Stimulated activated CD4-positive, alpha-beta T cell treated with anti-CD3 and anti-CD28 coated beads, Interleukin-4, amount 100 ng/mL, for 24 hours (primary cell): Measurements from ENCODE around the gene THUMPD2.

Experiments used
- DNase-seq: peaks from one replicate; pipeline ENCODE4 v3.0.0-alpha.2; 2020

Gene THUMPD2

DNA sequence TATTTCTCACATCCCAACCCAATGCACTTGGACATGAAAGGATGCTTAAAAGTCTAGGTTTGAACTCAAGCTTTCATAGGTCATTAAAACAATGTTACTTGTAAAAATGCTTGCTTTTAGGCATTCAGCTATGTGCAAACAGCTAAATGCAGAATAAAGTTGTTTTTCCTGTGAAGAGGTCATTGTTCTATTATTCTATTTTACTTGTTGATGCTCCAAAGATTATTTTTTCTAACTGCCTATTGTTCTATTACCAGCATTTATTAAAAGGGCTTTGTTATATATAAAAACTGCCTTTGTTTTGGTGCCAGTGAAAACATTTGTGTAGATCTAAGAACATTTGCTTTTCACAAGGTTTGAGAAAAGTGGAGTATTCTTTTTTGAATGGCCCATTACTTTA is 64.0 kb downstream of the THUMPD2 start:
- DNase-seq = no peak

GRCh38 chr2:39712953-39713352 is 66.1 kb downstream of the THUMPD2 start:
- no peak for DNase-seq

DNA sequence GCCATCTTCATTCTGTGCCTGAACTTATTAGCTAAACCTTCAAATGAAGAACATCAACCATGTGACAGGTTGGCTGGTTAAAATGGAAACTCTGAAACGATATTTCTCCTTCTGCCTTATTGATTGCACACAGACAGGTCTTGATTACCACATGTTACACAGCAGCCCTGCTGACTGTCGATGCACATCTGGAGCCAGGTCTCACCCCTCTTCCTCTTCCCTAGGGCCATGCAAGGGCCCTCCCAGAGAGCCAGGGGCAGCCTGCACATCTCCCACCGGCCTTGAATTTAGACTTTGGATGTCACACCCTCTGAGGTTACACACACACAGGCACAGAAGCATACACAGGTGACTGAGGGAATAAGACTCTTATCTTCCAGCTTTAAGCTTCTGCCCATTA is 68.3 kb downstream of the THUMPD2 start:
- DNase-seq = no peak

GRCh38 chr2:39708003-39708402 is 71.1 kb downstream of the THUMPD2 start:
- no peak for DNase-seq

DNA sequence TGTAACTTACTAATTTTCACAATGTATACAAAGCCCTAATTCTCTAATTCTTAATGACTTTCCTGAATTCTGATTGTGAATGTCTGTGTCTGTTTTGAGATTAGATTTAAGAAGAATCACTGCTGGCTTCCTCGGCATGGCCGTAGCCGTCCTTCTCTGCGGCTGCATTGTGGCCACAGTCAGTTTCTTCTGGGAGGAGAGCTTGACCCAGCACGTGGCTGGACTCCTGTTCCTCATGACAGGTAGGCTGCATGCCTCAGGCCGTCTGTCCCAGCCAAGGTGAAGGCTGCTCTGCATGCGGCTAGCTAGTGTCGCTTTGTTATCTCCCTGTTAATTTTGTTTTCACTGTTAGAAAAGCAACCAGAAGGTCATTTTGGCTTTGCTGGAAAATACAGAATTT is 72.1 kb downstream of the THUMPD2 start:
- no peak for DNase-seq

GRCh38 chr2:39706312-39706711 is 72.7 kb downstream of the THUMPD2 start:
- no peak for DNase-seq

- DNase-seq = no peak
Measured at GRCh38 chr2:39705638-39706037, 73.4 kb downstream of the THUMPD2 start.

- no peak for DNase-seq
Measured at GRCh38 chr2:39704540-39704939, 74.5 kb downstream of the THUMPD2 start.

GRCh38 chr2:39703181-39703872 is 75.7 kb downstream of the THUMPD2 start:
- no peak for DNase-seq

GRCh38 chr2:39701137-39701536 is 77.9 kb downstream of the THUMPD2 start:
- DNase-seq = no peak

GRCh38 chr2:39697454-39697853 is 81.6 kb downstream of the THUMPD2 start:
- no peak for DNase-seq

GRCh38 chr2:39696838-39697237 is 82.2 kb downstream of the THUMPD2 start:
- DNase-seq = no peak

DNA sequence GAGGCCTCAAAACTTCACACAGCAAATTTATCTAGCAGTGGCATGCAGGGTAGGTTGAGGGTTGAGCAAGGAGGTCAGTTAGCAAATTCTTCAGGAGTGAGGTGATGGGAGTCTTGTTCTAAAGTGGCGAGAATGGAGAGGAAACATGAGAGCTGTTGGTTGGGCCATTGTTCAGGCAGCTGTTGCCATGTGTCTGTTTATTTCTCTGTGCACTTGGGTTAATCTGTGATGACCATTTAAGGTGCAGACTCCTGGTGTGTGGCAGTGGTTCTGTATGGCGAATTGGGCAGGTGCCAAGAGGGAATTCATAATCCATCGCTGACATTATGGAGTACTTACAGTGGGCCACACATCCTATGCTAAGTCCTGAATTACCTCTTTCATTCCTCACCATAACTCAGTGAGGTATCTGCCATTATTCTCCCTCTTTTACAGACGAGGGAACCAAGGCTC is 82.9 kb downstream of the THUMPD2 start:
- DNase-seq = no peak

DNA sequence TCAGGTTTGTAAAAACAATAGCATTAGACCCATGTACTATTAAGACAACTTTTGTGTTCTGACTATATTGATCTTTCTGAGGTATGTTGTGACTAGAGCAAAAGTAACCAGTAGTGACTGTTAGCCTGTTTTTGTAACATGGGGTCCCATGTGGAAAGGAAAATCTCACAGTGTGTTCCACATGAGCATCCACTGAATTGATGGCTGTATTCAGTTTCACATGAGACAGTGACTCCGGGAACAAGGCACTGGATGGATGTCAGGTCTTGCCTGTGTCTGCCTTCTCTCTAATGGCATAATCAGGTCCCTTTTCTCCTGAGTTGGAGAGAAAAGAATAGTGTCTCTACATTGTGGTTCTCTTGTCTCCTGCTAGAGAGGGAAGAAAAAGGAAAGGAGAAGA is 85.8 kb downstream of the THUMPD2 start:
- no peak for DNase-seq

- no peak for DNase-seq
Measured at GRCh38 chr2:39689876-39690275, 89.2 kb downstream of the THUMPD2 start.

- no peak for DNase-seq
Measured at GRCh38 chr2:39689272-39689841, 89.7 kb downstream of the THUMPD2 start.

GRCh38 chr2:39688181-39688580 is 90.9 kb downstream of the THUMPD2 start:
- no peak for DNase-seq

DNA sequence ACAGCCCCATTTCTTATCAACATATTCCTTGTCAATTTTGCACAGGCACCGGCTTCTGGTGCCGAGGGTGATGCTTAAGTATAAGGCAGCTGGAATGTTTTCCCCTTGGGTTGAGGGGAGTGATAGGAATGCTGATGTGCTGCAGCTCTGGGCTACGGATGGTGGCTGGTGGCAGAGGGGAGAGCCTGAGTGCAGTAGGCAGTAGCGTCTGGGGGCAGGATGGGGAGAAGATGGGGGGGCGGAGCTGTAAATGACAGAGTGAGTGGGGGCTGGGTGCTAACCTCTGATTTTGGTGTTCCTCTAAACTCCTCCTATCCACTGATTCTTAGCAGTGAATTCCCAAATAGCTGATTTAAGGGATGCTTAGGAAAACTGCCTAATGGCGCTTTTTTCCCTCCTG is 92.6 kb downstream of the THUMPD2 start:
- no peak for DNase-seq
